Measurements from ENCODE around the gene TMEM9. TPM values are rescaled to one million over a fixed set of nuclear protein-coding genes. Genes with fewer than 3 reads are reported as not detected.

Gene TMEM9
- polyA plus RNA-seq, 1 experiment = 171 TPM

DNA sequence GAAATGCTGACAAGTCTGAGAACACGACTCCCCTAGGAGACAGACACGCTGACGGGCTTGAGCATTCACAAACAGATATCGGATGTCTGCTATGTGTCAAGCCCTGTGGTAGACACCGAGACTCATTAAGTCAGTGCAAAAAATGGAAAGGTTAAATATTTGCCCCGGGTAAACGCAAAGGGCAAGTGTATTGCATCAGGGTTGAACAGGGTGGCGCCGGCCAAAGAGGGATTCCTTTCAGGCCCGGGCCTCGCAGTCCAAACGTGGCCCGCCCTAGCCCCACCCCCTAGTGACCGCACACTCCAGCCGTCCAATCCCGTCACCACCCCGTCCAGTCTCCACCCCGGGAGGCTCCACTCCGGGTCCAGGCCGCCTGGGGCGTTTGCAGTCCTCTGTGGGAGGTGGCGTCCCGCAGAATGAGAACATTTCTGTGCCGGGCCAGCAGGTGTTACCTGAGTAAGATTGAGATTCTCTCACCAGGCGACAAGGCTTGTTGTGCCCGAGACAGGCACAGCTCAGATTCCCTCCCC lies 16.3 kb upstream of the TMEM9 start:
- POLR2A ChIA-PET = no interaction called here
- CTCF ChIA-PET = interaction anchor here (0.6 to 1.7 kb wide), 3 partner anchors 11 to 85 kb away, joined by 3 to 4 read pairs (median 3); no protein-coding TSS in a partner anchor

DNA sequence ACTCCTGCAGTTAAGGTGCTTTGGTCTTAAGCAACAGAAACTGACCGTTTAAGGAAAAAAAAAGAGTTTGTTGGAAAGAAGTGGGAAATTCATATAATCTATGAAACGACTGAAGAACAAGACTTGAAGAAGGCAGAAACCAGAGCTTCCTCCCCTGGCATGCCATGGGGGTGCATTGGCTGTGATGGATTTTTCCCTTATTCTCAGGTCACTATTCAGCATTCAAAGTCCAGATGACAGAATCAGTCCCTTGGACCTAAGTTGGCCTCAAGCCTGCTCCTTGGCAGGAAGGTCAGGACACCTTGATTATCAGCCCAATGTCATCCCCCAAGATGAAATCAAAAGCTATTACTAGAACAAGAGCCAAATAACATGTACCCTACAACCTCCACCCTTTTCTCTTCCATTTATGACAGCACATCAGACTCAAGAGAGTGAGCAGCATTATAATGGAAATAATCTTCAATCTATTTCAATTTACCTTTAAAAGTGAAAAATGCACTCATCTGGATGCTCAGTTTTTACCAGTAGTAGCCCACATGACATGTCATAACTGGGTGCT lies 15.8 kb upstream of the TMEM9 start:
- TF ChIP-seq, protein P1, sequence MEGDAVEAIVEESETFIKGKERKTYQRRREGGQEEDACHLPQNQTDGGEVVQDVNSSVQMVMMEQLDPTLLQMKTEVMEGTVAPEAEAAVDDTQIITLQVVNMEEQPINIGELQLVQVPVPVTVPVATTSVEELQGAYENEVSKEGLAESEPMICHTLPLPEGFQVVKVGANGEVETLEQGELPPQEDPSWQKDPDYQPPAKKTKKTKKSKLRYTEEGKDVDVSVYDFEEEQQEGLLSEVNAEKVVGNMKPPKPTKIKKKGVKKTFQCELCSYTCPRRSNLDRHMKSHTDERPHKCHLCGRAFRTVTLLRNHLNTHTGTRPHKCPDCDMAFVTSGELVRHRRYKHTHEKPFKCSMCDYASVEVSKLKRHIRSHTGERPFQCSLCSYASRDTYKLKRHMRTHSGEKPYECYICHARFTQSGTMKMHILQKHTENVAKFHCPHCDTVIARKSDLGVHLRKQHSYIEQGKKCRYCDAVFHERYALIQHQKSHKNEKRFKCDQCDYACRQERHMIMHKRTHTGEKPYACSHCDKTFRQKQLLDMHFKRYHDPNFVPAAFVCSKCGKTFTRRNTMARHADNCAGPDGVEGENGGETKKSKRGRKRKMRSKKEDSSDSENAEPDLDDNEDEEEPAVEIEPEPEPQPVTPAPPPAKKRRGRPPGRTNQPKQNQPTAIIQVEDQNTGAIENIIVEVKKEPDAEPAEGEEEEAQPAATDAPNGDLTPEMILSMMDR (IDR thresholded peaks at IDR 0.05; ENCODE audit: insufficient read depth, low read depth, low read length) = no peak
- ChIA-PET CTCF (interaction anchor here (1.0 to 1.7 kb wide), 3 partner anchors 10 to 84 kb away, joined by 3 to 5 read pairs (median 4); no protein-coding TSS in a partner anchor), POLR2A (no interaction called here)
- Histone ChIP-seq H3K36me3 (ENCODE audit: control insufficient read depth, insufficient read depth, low read length) (no peaks in the 10 kb centered on the region), H3K4me3 (ENCODE audit: low read depth, low read length) (no peak overlapping the region), H3K27me3 (ENCODE audit: control insufficient read depth, insufficient read depth, low read length) (peaks cover 5% of the 10 kb centered on the region)
- DNase-seq (ENCODE audit: low read depth) = no peak

More for the DNA sequence above, 16.3 kb upstream of the TMEM9 start:
- TF ChIP-seq, protein P1 (IDR thresholded peaks at IDR 0.05; ENCODE audit: insufficient read depth, low read depth, low read length) = no peak
- peak overlapping the region; percentile 61 for H3K4me3 ChIP-seq (ENCODE audit: low read depth, low read length)
- H3K27me3 ChIP-seq (ENCODE audit: control insufficient read depth, insufficient read depth, low read length) = peaks cover 5% of the 10 kb centered on the region
- no peaks in the 10 kb centered on the region for H3K36me3 ChIP-seq (ENCODE audit: control insufficient read depth, insufficient read depth, low read length)
- DNase-seq (ENCODE audit: low read depth) = peak; percentile 64

DNA sequence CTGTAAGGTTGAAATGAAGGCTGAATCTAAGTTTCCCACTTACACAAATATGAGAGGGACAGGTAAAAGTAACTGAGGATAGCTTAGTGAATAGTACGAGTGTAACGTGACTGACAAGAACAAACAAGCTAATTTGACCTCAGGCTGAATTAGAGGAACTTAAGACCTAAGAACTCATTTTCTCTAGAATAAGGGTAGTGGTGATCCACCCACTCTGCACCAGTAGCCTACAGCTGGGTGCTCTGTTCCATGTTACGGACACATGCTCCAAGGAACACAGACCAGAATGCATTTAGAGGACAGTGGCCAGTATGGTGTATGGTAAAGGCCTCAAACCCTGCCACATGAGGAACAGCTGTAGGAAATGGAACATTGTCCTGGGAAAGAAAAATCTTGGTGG lies 14.9 kb upstream of the TMEM9 start:
- ChIA-PET POLR2A (no interaction called here), CTCF (interaction anchor here (1.0 to 1.7 kb wide), 3 partner anchors 10 to 83 kb away, joined by 3 to 5 read pairs (median 4); no protein-coding TSS in a partner anchor)
- H3K4me3 ChIP-seq (ENCODE audit: low read depth, low read length) = no peak overlapping the region
- H3K27me3 ChIP-seq (ENCODE audit: control insufficient read depth, insufficient read depth, low read length) = peaks cover 9% of the 10 kb centered on the region
- DNase-seq (ENCODE audit: low read depth) = no peak
- H3K36me3 ChIP-seq (ENCODE audit: control insufficient read depth, insufficient read depth, low read length) = no peaks in the 10 kb centered on the region
- TF ChIP-seq, protein P1 (IDR thresholded peaks at IDR 0.05; ENCODE audit: insufficient read depth, low read depth, low read length) = no peak

DNA sequence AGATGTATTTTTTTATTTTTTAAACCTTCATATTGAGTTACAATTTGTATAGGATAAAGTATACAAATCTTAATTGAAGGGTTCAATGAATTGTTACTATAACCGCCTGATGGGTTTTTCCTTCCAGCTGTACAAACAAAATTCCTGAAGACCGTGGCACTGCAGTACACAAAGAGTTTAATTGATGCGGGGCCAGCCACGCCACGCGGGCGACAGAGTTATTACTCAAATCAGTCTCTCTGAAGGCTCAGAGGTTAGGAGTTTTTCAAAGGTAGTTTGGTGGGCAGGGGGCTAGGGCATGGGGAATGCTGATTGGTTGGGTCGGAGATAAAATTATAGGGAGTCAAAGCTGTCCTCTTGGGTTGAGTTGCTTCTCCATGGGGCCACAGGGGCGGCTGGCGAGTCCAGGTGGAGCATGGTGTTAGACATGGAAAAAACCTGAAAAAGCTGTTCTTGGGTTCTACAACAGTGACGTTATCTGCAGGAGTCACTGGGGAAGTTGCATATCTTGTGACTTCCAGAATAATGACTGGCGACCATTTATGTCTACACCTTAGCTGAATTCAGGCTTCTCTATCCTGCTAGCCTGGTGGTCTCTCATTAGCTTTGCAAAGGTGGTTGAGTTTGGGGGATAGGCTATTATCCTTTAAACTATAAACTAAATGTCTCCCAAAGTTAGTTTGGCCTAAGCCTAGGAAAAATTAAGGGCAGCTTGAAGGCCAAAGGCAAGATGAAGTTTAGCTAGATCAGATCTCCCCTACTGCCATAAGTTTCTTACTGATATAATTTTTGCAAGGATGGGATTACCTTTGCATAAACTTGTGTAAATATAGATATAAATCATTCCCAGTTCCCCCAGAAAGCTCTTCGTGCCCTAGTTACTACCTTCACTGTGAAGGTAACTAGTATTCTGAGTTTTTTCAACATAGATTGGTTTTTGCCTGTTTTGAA lies 13.0 kb upstream of the TMEM9 start:
- TF ChIP-seq, protein P1 (IDR thresholded peaks at IDR 0.05; ENCODE audit: insufficient read depth, low read depth, low read length) = no peak
- no peak for DNase-seq (ENCODE audit: low read depth)
- POLR2A ChIA-PET = no interaction called here
- Histone ChIP-seq H3K36me3 (ENCODE audit: control insufficient read depth, insufficient read depth, low read length) (no peaks in the 10 kb centered on the region), H3K4me3 (ENCODE audit: low read depth, low read length) (no peak overlapping the region), H3K27me3 (ENCODE audit: control insufficient read depth, insufficient read depth, low read length) (peaks cover 11% of the 10 kb centered on the region)
- CTCF ChIA-PET = interaction anchor here (0.9 to 1.7 kb wide), 5 partner anchors 8 to 55 kb away, joined by 3 to 6 read pairs (median 3); no protein-coding TSS in a partner anchor

DNA sequence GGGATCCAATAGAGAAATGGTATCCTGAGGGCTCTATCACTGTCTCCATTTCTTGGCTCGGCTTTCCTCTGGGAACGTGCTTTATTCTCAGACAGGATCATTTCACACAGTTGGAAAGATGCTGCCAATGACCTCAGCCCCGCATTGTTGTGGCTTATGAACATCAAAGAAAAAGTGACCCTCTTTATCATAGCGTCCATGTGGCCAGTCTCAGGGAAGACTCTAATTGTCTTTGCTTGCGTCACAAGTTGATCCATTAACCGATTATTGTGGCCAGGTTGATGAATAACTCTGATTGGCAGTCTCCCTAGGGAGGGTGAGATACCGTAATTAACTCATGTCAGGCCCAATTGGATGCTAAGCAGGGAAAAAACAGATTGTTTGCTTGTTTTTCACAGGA lies 10.4 kb upstream of the TMEM9 start:
- Histone ChIP-seq H3K4me3 (ENCODE audit: low read depth, low read length) (no peak overlapping the region), H3K27me3 (ENCODE audit: control insufficient read depth, insufficient read depth, low read length) (peaks cover 13% of the 10 kb centered on the region), H3K36me3 (ENCODE audit: control insufficient read depth, insufficient read depth, low read length) (no peaks in the 10 kb centered on the region)
- no peak for DNase-seq (ENCODE audit: low read depth)
- TF ChIP-seq, protein P1 (IDR thresholded peaks at IDR 0.05; ENCODE audit: insufficient read depth, low read depth, low read length) = no peak
- POLR2A ChIA-PET = no interaction called here
- CTCF ChIA-PET = interaction anchor here (1.8 kb wide), 1 partner anchor 15 kb away, joined by 3 read pairs; no protein-coding TSS in a partner anchor
